ENCODE data around the gene TGFB1I1.

Gene TGFB1I1

GRCh38 chr16:31458844-31459686 lies 12.9 kb upstream of the TGFB1I1 start, which contains the start of gene ARMC5:
Gene ARMC5 (plus strand): TSS chr16:31459501. CDS start chr16:31459525, 24 bp downstream.
- no peaks in the 10 kb centered on the region for H3K27me3 Mint-ChIP-seq
- ATAC-seq (replicated peaks), result peak; percentile 68
- DNase-seq, result peak; percentile 92 to 95 (median 94)
- H3K9me3 Mint-ChIP-seq, result no peaks in the 10 kb centered on the region
- H3K36me3 Mint-ChIP-seq (ENCODE audit: insufficient read depth), result peaks cover 40% of the 10 kb centered on the region
- peak within 1 kb of the TSS; percentile 89 to 91 for H3K4me3 Mint-ChIP-seq
- peaks cover 33 to 39% of the 10 kb centered on the region in 2 donors for H3K4me1 Mint-ChIP-seq (ENCODE audit: low read depth in 2 of 2)
- H3K27ac Mint-ChIP-seq, result peak within 1 kb of the TSS; percentile 95 to 96

DNA sequence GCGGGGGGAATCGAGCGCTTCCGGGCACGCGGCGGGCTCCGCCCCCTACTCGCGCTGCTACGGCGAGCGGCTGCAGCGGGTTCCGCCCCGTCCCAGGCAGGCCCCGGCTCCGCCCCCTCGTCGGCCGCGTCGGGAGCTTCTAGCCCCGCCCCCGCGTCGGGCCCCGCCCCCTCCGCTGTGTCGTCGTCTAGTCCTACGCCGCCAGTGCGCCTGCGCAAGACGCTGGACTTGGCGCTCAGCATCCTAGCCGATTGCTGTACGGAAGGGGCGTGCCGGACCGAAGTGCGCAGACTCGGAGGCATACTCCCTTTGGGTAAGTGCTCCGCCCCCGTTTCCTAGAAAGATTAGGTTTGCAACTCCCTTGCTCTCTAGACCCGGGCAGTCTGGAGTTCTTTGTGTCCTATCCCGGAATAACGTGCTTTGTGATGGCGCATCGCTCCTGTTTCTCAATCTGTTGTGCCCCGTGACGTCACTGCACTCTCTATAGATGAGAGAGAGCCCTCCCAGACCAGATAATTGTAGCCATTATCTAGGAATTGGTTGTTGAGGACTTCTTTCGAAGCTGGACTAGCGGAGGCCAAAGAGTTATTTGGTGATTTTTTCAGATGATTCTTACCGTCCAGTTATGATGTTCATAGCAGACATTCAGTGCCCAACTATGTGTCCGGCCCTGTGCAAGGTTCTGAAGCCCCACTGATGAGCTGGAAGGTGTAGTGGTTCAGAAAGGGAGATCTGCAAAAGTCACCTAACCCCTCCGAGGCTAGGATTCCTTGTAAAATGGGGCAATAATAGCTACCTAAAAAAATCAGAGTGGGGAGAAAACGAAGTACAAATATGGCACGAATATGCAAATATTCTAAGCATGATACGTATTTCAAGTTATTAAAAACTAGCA lies 12.0 kb upstream of the TGFB1I1 start:
- peaks cover 33 to 39% of the 10 kb centered on the region in 2 donors for H3K4me1 Mint-ChIP-seq (ENCODE audit: low read depth in 2 of 2)
- ATAC-seq (replicated peaks), result peak; percentile 72
- H3K36me3 Mint-ChIP-seq (ENCODE audit: insufficient read depth), result peaks cover 40% of the 10 kb centered on the region
- peak overlapping the region; percentile 89 to 91 for H3K4me3 Mint-ChIP-seq
- no peaks in the 10 kb centered on the region for H3K9me3 Mint-ChIP-seq
- peak overlapping the region; percentile 95 to 96 for H3K27ac Mint-ChIP-seq
- H3K27me3 Mint-ChIP-seq, result no peaks in the 10 kb centered on the region
- peak; percentile 99 to 100 (median 100) for DNase-seq

GRCh38 chr16:31460582-31461002 lies 11.4 kb upstream of the TGFB1I1 start:
- H3K27me3 Mint-ChIP-seq, result no peaks in the 10 kb centered on the region
- ATAC-seq (replicated peaks), result no peak
- H3K36me3 Mint-ChIP-seq (ENCODE audit: insufficient read depth), result peaks cover 41% of the 10 kb centered on the region
- H3K9me3 Mint-ChIP-seq, result no peaks in the 10 kb centered on the region
- H3K4me1 Mint-ChIP-seq (ENCODE audit: low read depth in 2 of 2), result peaks cover 30 to 34% of the 10 kb centered on the region in 2 donors
- DNase-seq, result peak in 1 of 3 experiments; percentile 26
- peak overlapping the region; percentile 89 to 91 for H3K4me3 Mint-ChIP-seq
- peak overlapping the region in 1 of 2 donors; percentile 95 for H3K27ac Mint-ChIP-seq

DNA sequence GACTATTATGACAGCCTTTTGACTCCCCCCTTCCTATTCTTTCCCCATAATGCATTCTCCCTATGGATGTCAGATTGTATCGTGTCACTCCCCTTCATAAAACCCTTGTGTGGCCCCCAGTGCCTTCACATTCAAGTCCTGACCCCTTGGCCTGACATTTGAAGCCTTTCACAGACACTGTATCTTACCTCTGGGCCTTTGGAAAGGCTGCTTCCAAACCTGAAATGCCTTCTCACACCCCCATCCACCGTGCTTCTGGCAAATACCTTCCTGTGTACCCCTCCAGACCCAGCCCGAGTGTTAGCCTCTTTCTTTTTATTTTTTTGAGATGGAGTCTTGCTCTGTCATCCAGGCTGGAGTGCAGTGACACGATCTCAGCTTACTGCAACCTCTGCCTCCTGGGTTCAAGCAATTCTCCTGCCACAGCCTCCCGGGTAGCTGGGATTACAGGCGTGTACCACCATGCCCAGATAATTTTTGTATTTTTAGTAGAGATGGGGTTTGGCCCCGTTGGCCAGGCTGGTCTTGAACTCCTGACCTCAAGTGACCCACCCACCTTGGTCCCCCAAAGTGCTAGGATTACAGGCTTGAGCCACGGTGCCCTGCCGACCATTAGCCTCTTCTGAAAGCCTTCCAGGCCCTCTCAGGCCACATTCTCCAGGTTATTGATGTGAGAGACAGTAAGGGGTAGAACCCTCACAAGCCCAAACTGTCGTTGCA lies 10.6 kb upstream of the TGFB1I1 start:
- ATAC-seq (replicated peaks) (no peak), DNase-seq (no peak)
- no peak overlapping the region for H3K27ac Mint-ChIP-seq
- no peaks in the 10 kb centered on the region for H3K9me3 Mint-ChIP-seq
- H3K36me3 Mint-ChIP-seq (ENCODE audit: insufficient read depth), result peaks cover 43% of the 10 kb centered on the region
- no peaks in the 10 kb centered on the region for H3K27me3 Mint-ChIP-seq
- peak overlapping the region in 1 of 2 donors; percentile 91 for H3K4me3 Mint-ChIP-seq
- peaks cover 23 to 28% of the 10 kb centered on the region in 2 donors for H3K4me1 Mint-ChIP-seq (ENCODE audit: low read depth in 2 of 2)

DNA sequence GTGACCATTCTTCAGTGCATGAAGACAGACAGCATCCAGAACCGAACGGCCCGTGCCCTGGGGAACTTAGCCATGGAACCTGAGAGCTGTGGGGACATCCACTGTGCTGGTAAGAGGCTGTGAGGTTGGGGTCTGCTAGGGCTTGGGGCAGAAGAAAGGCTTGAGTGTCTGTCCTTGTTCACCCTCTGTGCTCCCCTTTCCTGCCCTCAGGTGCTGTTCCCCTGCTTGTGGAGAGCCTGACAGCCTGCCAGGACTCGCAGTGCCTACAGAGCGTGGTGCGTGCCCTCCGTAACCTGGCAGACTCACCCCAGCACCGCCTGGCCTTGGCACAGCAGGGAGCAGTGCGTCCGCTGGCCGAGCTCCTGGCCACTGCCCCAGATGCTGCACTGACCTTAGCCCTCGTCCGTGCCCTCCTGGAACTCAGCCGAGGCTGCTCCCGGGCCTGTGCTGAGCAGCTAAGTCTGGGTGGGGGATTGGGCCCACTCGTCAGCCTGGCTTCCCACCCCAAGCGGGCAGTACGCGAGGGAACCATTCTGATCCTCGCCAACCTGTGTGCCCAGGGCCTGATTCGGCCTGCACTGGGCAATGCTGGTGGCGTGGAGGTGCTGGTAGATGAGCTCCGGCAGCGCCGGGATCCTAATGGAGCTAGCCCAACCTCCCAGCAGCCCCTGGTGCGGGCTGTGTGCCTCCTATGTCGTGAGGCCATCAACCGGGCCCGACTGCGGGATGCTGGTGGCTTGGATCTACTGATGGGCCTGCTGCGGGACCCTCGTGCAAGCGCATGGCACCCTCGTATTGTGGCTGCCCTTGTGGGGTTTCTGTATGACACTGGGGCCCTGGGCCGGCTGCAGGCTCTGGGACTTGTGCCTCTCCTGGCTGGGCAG lies 9.8 kb upstream of the TGFB1I1 start:
- Mint-ChIP-seq H3K4me1 (ENCODE audit: low read depth in 2 of 2) (peaks cover 24 to 28% of the 10 kb centered on the region in 2 donors), H3K27ac (no peak overlapping the region), H3K9me3 (no peaks in the 10 kb centered on the region)

DNA sequence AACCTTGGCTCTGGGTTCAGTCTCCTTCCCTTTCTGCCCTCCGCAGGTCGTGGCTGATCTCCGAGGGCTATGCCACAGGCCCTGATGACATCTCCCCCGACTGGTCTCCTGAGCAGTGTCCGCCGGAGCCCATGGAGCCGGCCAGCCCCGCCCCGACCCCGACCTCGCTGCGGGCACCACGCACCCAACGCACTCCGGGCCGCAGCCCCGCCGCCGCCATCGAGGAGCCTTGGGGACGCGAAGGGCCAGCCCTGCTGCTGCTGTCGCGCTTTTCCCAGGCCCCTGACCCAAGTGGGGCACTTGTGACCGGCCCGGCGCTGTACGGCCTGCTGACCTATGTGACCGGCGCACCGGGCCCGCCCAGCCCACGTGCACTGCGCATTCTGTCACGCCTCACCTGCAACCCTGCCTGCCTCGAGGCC lies 7.6 kb upstream of the TGFB1I1 start:
- Mint-ChIP-seq H3K27ac (no peak overlapping the region), H3K4me3 (no peak overlapping the region), H3K27me3 (no peaks in the 10 kb centered on the region), H3K4me1 (ENCODE audit: low read depth in 2 of 2) (peaks cover 15 to 25% of the 10 kb centered on the region in 2 donors), H3K36me3 (ENCODE audit: insufficient read depth) (peaks cover 38% of the 10 kb centered on the region), H3K9me3 (no peaks in the 10 kb centered on the region)
- no peak for ATAC-seq (replicated peaks)
- DNase-seq, result no peak

More for the DNA sequence above, 9.8 kb upstream of the TGFB1I1 start:
- DNase-seq (no peak), ATAC-seq (replicated peaks) (no peak)
- Mint-ChIP-seq H3K36me3 (ENCODE audit: insufficient read depth) (peaks cover 43% of the 10 kb centered on the region), H3K4me3 (no peak overlapping the region), H3K27me3 (no peaks in the 10 kb centered on the region)

DNA sequence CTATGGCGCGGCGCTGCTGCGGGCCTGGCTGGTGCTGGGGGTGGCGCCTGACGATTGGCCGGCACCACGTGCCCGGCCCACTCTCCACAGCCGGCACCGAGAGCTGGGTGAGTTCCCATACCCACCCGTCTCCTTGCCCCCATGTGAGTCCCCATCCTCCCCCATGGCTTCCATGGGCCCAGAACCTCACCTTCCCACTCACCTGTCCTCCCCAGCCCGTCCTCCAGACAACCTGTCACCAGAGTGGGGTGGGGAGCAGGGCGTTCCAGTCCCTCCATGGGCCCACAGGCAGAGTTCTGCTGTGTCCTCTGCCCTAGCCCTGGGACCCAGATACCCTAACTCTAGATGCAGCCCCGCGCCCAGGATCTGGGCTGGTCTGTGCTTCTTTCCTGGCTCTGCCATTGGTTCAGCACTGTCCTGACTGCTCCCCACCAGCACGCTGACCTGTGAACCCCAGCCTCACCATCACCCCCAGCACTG lies 7.1 kb upstream of the TGFB1I1 start:
- no peaks in the 10 kb centered on the region for H3K27me3 Mint-ChIP-seq
- DNase-seq (no peak), ATAC-seq (replicated peaks) (no peak)
- peaks cover 34% of the 10 kb centered on the region for H3K36me3 Mint-ChIP-seq (ENCODE audit: insufficient read depth)
- H3K4me1 Mint-ChIP-seq (ENCODE audit: low read depth in 2 of 2), result peaks cover 14 to 25% of the 10 kb centered on the region in 2 donors
- H3K27ac Mint-ChIP-seq, result peak overlapping the region in 1 of 2 donors; percentile 65
- no peaks in the 10 kb centered on the region for H3K9me3 Mint-ChIP-seq
- no peak overlapping the region for H3K4me3 Mint-ChIP-seq

DNA sequence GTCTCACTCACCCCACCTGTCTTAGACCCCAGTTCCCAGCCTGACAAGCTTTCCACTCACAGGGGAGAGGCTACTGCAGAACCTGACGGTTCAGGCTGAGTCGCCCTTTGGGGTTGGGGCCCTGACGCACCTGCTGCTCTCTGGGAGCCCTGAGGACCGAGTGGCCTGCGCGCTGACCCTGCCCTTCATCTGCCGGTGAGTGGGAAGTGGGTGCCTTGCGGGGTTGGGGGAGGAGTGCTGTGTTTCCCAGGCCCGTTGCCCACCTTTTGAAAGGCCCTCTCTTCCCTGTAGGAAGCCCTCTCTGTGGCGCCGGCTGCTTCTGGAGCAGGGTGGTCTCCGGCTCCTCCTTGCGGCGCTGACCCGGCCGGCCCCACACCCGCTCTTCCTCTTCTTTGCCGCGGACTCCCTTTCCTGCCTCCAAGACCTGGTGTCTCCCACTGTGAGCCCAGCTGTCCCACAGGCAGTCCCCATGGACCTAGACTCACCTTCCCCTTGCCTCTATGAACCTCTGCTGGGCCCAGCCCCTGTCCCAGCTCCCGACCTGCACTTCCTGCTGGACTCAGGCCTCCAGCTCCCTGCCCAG lies 6.1 kb upstream of the TGFB1I1 start:
- Mint-ChIP-seq H3K4me3 (no peak overlapping the region), H3K36me3 (ENCODE audit: insufficient read depth) (peaks cover 31% of the 10 kb centered on the region), H3K27me3 (peaks cover 0 to 3% of the 10 kb centered on the region in 2 donors), H3K4me1 (ENCODE audit: low read depth in 2 of 2) (peaks cover 6 to 16% of the 10 kb centered on the region in 2 donors), H3K27ac (peak overlapping the region; percentile 28 to 67), H3K9me3 (no peaks in the 10 kb centered on the region)
- no peak for DNase-seq
- ATAC-seq (replicated peaks), result no peak

- H3K36me3 Mint-ChIP-seq (ENCODE audit: insufficient read depth), result peaks cover 31% of the 10 kb centered on the region
- peak overlapping the region in 1 of 2 donors; percentile 67 for H3K27ac Mint-ChIP-seq
Measured at GRCh38 chr16:31466381-31466841, 5.5 kb upstream of the TGFB1I1 start.

GRCh38 chr16:31467151-31467773 lies 4.7 kb upstream of the TGFB1I1 start:
- ATAC-seq (replicated peaks) (no peak), DNase-seq (no peak)
- peak overlapping the region in 1 of 2 donors; percentile 29 for H3K4me3 Mint-ChIP-seq
- peaks cover 2 to 9% of the 10 kb centered on the region in 2 donors for H3K4me1 Mint-ChIP-seq (ENCODE audit: low read depth in 2 of 2)
- H3K27ac Mint-ChIP-seq, result peak overlapping the region; percentile 16 to 67
- no peaks in the 10 kb centered on the region for H3K9me3 Mint-ChIP-seq
- H3K27me3 Mint-ChIP-seq, result peaks cover 7 to 14% of the 10 kb centered on the region in 2 donors
- peaks cover 28% of the 10 kb centered on the region for H3K36me3 Mint-ChIP-seq (ENCODE audit: insufficient read depth)

More at GRCh38 chr16:31466381-31466841, 5.5 kb upstream of the TGFB1I1 start:
- ATAC-seq (replicated peaks) (no peak), DNase-seq (no peak)
- Mint-ChIP-seq H3K27me3 (peaks cover 5 to 8% of the 10 kb centered on the region in 2 donors), H3K4me1 (ENCODE audit: low read depth in 2 of 2) (peaks cover 2 to 11% of the 10 kb centered on the region in 2 donors), H3K9me3 (no peaks in the 10 kb centered on the region), H3K4me3 (no peak overlapping the region)

GRCh38 chr16:31467858-31468257 lies 4.1 kb upstream of the TGFB1I1 start:
- H3K36me3 Mint-ChIP-seq (ENCODE audit: insufficient read depth), result peaks cover 24% of the 10 kb centered on the region
- H3K27ac Mint-ChIP-seq, result peak overlapping the region; percentile 16 to 67
- H3K9me3 Mint-ChIP-seq, result no peaks in the 10 kb centered on the region
- no peak for DNase-seq
- H3K4me3 Mint-ChIP-seq, result peak overlapping the region in 1 of 2 donors; percentile 29
- H3K27me3 Mint-ChIP-seq, result peaks cover 13 to 20% of the 10 kb centered on the region in 2 donors
- ATAC-seq (replicated peaks), result no peak
- peaks cover 6 to 13% of the 10 kb centered on the region in 2 donors for H3K4me1 Mint-ChIP-seq (ENCODE audit: low read depth in 2 of 2)

Measured in effector memory CD8-positive, alpha-beta T cell (primary cell).